ENCODE data around the gene PSORS1C1.
A peak's percentile ranks its signal among the peaks of the same experiment; 100 is the strongest.
"Not testable (repeated sequence)": the region's sequence is repeated elsewhere in the genome, so short reads cannot be mapped to it uniquely, and the experiment has no call there.

Gene PSORS1C1

GRCh38 chr6:31114541-31114878 lies at the start of gene PSORS1C1:
PSORS1C1 (plus strand) TSS chr6:31114800; CDS start chr6:31129633, 14,833 bp downstream.
- DNase-seq = no peak

- DNase-seq = no peak
Observed at GRCh38 chr6:31065556-31065955, 49.0 kb upstream of the PSORS1C1 start.

- DNase-seq = not testable (repeated sequence)
Observed at GRCh38 chr6:31067028-31067427, 47.6 kb upstream of the PSORS1C1 start.

GRCh38 chr6:31067891-31068668 lies 46.5 kb upstream of the PSORS1C1 start:
- DNase-seq = not testable (repeated sequence)

GRCh38 chr6:31068669-31069340 lies 45.8 kb upstream of the PSORS1C1 start:
- DNase-seq = peak; percentile 88

GRCh38 chr6:31070711-31071197 lies 43.8 kb upstream of the PSORS1C1 start:
- peak; percentile 61 for DNase-seq

- no peak for DNase-seq
Observed at GRCh38 chr6:31074401-31074800, 40.2 kb upstream of the PSORS1C1 start.

GRCh38 chr6:31075528-31075927 lies 39.1 kb upstream of the PSORS1C1 start:
- DNase-seq = no peak

GRCh38 chr6:31076611-31077010 lies 38.0 kb upstream of the PSORS1C1 start:
- DNase-seq = no peak

GRCh38 chr6:31079656-31080261 lies 34.8 kb upstream of the PSORS1C1 start:
- DNase-seq = peak; percentile 79

- no peak for DNase-seq
Observed at GRCh38 chr6:31081872-31082271, 32.7 kb upstream of the PSORS1C1 start.

GRCh38 chr6:31083742-31084354 lies 30.8 kb upstream of the PSORS1C1 start:
- DNase-seq = no peak

- no peak for DNase-seq
Observed at GRCh38 chr6:31086788-31087440, 27.7 kb upstream of the PSORS1C1 start.

GRCh38 chr6:31087494-31088089 lies 27.0 kb upstream of the PSORS1C1 start:
- peak; percentile 81 for DNase-seq

- DNase-seq = no peak
Observed at GRCh38 chr6:31090275-31090972, 24.2 kb upstream of the PSORS1C1 start.

GRCh38 chr6:31090973-31091364 lies 23.6 kb upstream of the PSORS1C1 start:
- no peak for DNase-seq

GRCh38 chr6:31091680-31092079 lies 22.9 kb upstream of the PSORS1C1 start:
- no peak for DNase-seq

- no peak for DNase-seq
Observed at GRCh38 chr6:31092238-31092637, 22.4 kb upstream of the PSORS1C1 start.

- DNase-seq = no peak
Observed at GRCh38 chr6:31092769-31093505, 21.7 kb upstream of the PSORS1C1 start.

- no peak for DNase-seq
Observed at GRCh38 chr6:31094389-31094881, 20.2 kb upstream of the PSORS1C1 start.

GRCh38 chr6:31096215-31096614 lies 18.4 kb upstream of the PSORS1C1 start:
- no peak for DNase-seq

Data from retina (tissue), 1 donor.